ENCODE data around the gene CAPN10. TPM values are rescaled to one million over a fixed set of nuclear protein-coding genes. Genes with fewer than 3 reads are reported as not detected.

CAPN10 gene
- total RNA-seq, 8 experiments from 2014 or later, result 13.9 to 35.9 (median 23.9) TPM

- WGBS, 10 experiments, result 0 to 100% (median 37%) methylated on average over 1 to 8 of the region's 53 CpGs; no CpG with 5 or more reads in 5 of the 10 experiments
- ATAC-seq (replicated peaks in 6 of 8), result peak; percentile 37 to 71 (median 63)
- in situ Hi-C loops (cut with MboI; ENCODE audit: low pct_unique_long_range_greater_than_20kb in 2 of 9, low sequenced_read_pairs in 9 of 9, unreplicated experiment in 9 of 9), result no loop called here
- H3K4me3 ChIP-seq, result peak overlapping the region; percentile 5 to 60 (median 13)
- peaks cover 27 to 37% of the 10 kb centered on the region in 2 donors for H3K4me1 ChIP-seq (replicated peaks in 1 of 2)
- no peak overlapping the region for H3K27ac ChIP-seq
Observed at GRCh38 chr2:240566203-240567136, 20.1 kb upstream of the CAPN10 start.

GRCh38 chr2:240567137-240567871 lies 19.2 kb upstream of the CAPN10 start:
- 0 to 80% (median 40%) methylated on average over 1 to 5 of the region's 26 CpGs; no CpG with 5 or more reads in 3 of the 10 experiments for WGBS, 10 experiments

GRCh38 chr2:240567872-240568677 lies 18.5 kb upstream of the CAPN10 start, which contains the start of gene RNPEPL1:
Gene RNPEPL1 (plus strand): TSS chr2:240568484. CDS start chr2:240568587, 103 bp downstream.
- ATAC-seq (replicated peaks in 6 of 8), result peak; percentile 34 to 72 (median 60)
- Histone ChIP-seq H3K4me3 (peak within 1 kb of the TSS; percentile 60 to 89 (median 86)), H3K27ac (peak within 1 kb of the TSS; percentile 79 to 85), H3K4me1 (replicated peaks in 1 of 2) (peaks cover 24 to 32% of the 10 kb centered on the region in 2 donors)
- 0 to 15% (median 0%) methylated on average over 1 to 4 of the region's 106 CpGs; no CpG with 5 or more reads in 7 of the 10 experiments for WGBS, 10 experiments
- in situ Hi-C loops (cut with MboI; ENCODE audit: low pct_unique_long_range_greater_than_20kb in 2 of 9, low sequenced_read_pairs in 9 of 9, unreplicated experiment in 9 of 9), result no loop called here

More at GRCh38 chr2:240567137-240567871, 19.2 kb upstream of the CAPN10 start:
- Histone ChIP-seq H3K27ac (no peak overlapping the region), H3K4me3 (peak overlapping the region; percentile 60 to 89 (median 86)), H3K4me1 (replicated peaks in 1 of 2) (peaks cover 24 to 32% of the 10 kb centered on the region in 2 donors)
- ATAC-seq (replicated peaks in 6 of 8), result peak in 1 of 8 experiments; percentile 0
- in situ Hi-C loops (cut with MboI; ENCODE audit: low pct_unique_long_range_greater_than_20kb in 2 of 9, low sequenced_read_pairs in 9 of 9, unreplicated experiment in 9 of 9), result no loop called here

GRCh38 chr2:240568678-240569522 lies 17.6 kb upstream of the CAPN10 start:
- ATAC-seq (replicated peaks in 6 of 8), result peak; percentile 7 to 38 (median 28)
- peaks cover 24 to 32% of the 10 kb centered on the region in 2 donors for H3K4me1 ChIP-seq (replicated peaks in 1 of 2)
- 30% methylated on average over 2 of the region's 93 CpGs; no CpG with 5 or more reads in 9 of the 10 experiments for WGBS, 10 experiments
- H3K27ac ChIP-seq, result peak overlapping the region; percentile 79 to 85
- in situ Hi-C loops (cut with MboI; ENCODE audit: low pct_unique_long_range_greater_than_20kb in 2 of 9, low sequenced_read_pairs in 9 of 9, unreplicated experiment in 9 of 9), result no loop called here
- peak overlapping the region; percentile 60 to 89 (median 86) for H3K4me3 ChIP-seq

GRCh38 chr2:240569523-240569997 lies 17.0 kb upstream of the CAPN10 start:
- Histone ChIP-seq H3K27ac (no peak overlapping the region), H3K4me1 (replicated peaks in 1 of 2) (peaks cover 24 to 32% of the 10 kb centered on the region in 2 donors), H3K4me3 (peak overlapping the region; percentile 60 to 89 (median 86))
- ATAC-seq (replicated peaks in 6 of 8), result no peak
- in situ Hi-C loops (cut with MboI; ENCODE audit: low pct_unique_long_range_greater_than_20kb in 2 of 9, low sequenced_read_pairs in 9 of 9, unreplicated experiment in 9 of 9), result no loop called here
- 33 to 100% methylated on average over 1 of the region's 9 CpGs; no CpG with 5 or more reads in 8 of the 10 experiments for WGBS, 10 experiments

GRCh38 chr2:240569998-240570530 lies 16.5 kb upstream of the CAPN10 start:
- Histone ChIP-seq H3K4me1 (replicated peaks in 1 of 2) (peaks cover 24 to 32% of the 10 kb centered on the region in 2 donors), H3K4me3 (no peak overlapping the region), H3K27ac (no peak overlapping the region)
- WGBS, 10 experiments, result 85 to 100% (median 91%) methylated on average over 2 to 4 of the region's 15 CpGs; no CpG with 5 or more reads in 7 of the 10 experiments
- no peak for ATAC-seq (replicated peaks in 6 of 8)
- in situ Hi-C loops (cut with MboI; ENCODE audit: low pct_unique_long_range_greater_than_20kb in 2 of 9, low sequenced_read_pairs in 9 of 9, unreplicated experiment in 9 of 9), result no loop called here

- ATAC-seq (replicated peaks in 6 of 8), result no peak
- Histone ChIP-seq H3K4me1 (replicated peaks in 1 of 2) (peaks cover 24 to 30% of the 10 kb centered on the region in 2 donors), H3K4me3 (no peak overlapping the region), H3K27ac (no peak overlapping the region)
- in situ Hi-C loops (cut with MboI; ENCODE audit: low pct_unique_long_range_greater_than_20kb in 2 of 9, low sequenced_read_pairs in 9 of 9, unreplicated experiment in 9 of 9), result no loop called here
- WGBS, 10 experiments, result 20 to 100% methylated on average over 1 to 2 of the region's 11 CpGs; no CpG with 5 or more reads in 8 of the 10 experiments
Observed at GRCh38 chr2:240570531-240571313, 15.8 kb upstream of the CAPN10 start.

- in situ Hi-C loops (cut with MboI; ENCODE audit: low pct_unique_long_range_greater_than_20kb in 2 of 9, low sequenced_read_pairs in 9 of 9, unreplicated experiment in 9 of 9), result no loop called here
- no peak for ATAC-seq (replicated peaks in 6 of 8)
- H3K27ac ChIP-seq, result no peak overlapping the region
- WGBS, 10 experiments, result 90% methylated on average over 2 of the region's 18 CpGs; no CpG with 5 or more reads in 8 of the 10 experiments
- peaks cover 20 to 25% of the 10 kb centered on the region in 2 donors for H3K4me1 ChIP-seq (replicated peaks in 1 of 2)
- no peak overlapping the region for H3K4me3 ChIP-seq
Observed at GRCh38 chr2:240571314-240571973, 15.1 kb upstream of the CAPN10 start.

GRCh38 chr2:240572141-240573031 lies 14.1 kb upstream of the CAPN10 start:
- no peak overlapping the region for H3K4me3 ChIP-seq
- WGBS, 10 experiments, result 43 to 100% (median 98%) methylated on average over 1 to 5 of the region's 30 CpGs; no CpG with 5 or more reads in 6 of the 10 experiments
- no peak for ATAC-seq (replicated peaks in 6 of 8)
- peaks cover 11 to 16% of the 10 kb centered on the region in 2 donors for H3K4me1 ChIP-seq (replicated peaks in 1 of 2)
- in situ Hi-C loops (cut with MboI; ENCODE audit: low pct_unique_long_range_greater_than_20kb in 2 of 9, low sequenced_read_pairs in 9 of 9, unreplicated experiment in 9 of 9), result no loop called here
- no peak overlapping the region for H3K27ac ChIP-seq
